WERI-Rb-1 (cell line): ENCODE results near the gene ATP11A.

Experiments used
- DNase-seq: peaks from one replicate; pipeline ENCODE4 v3.0.0-alpha.2; 2020
- H3K27ac ChIP-seq: fragments of 250-450 bp; sonication (Bioruptor Pico); 2 replicates; pipeline ENCODE4 v1.5.1; 2020; ENCODE audit warnings: mild to moderate bottlenecking, moderate library complexity
- H3K27me3 ChIP-seq: fragments of 250-450 bp; sonication (Bioruptor Pico); 2 replicates; pipeline ENCODE4 v1.5.1; 2021; ENCODE audit warnings: mild to moderate bottlenecking, low read depth, moderate library complexity; ENCODE audit not compliant: insufficient read depth, severe bottlenecking
- H3K36me3 ChIP-seq: fragments of 250-450 bp; sonication (Bioruptor Pico); 2 replicates; pipeline ENCODE4 v1.5.1; 2020; ENCODE audit warnings: mild to moderate bottlenecking, moderate library complexity
- H3K4me3 ChIP-seq: 2 replicates; pipeline ENCODE4 v1.5.1; 2011; ENCODE audit warnings: low read depth, mild to moderate bottlenecking, control low read depth, low read length
- H3K9me3 ChIP-seq: fragments of 250-450 bp; sonication (Bioruptor Pico); 2 replicates; pipeline ENCODE4 v1.5.1; 2021; ENCODE audit warnings: mild to moderate bottlenecking, moderate library complexity; ENCODE audit not compliant: severe bottlenecking
- CTCF ChIP-seq: IDR thresholded peaks from 2 replicates; pipeline ENCODE4 v1.5.1; 2011; ENCODE audit warnings: low read depth, mild to moderate bottlenecking, control low read depth, inconsistent platforms, low read length

The ATP11A gene

GRCh38 chr13:112842343-112842856 is 152.6 kb downstream of the ATP11A start:
- Histone ChIP-seq H3K36me3 (peaks cover 53% of the 10 kb centered on the region), H3K27ac (no peak overlapping the region), H3K9me3 (peaks cover 5% of the 10 kb centered on the region), H3K27me3 (no peaks in the 10 kb centered on the region), H3K4me3 (no peak overlapping the region)
- TF ChIP-seq CTCF: no peak
- no peak for DNase-seq

- no peaks in the 10 kb centered on the region for H3K27me3 ChIP-seq
- DNase-seq: no peak
- no peak overlapping the region for H3K27ac ChIP-seq
- peaks cover 10% of the 10 kb centered on the region for H3K9me3 ChIP-seq
- no peak overlapping the region for H3K4me3 ChIP-seq
- H3K36me3 ChIP-seq: peaks cover 57% of the 10 kb centered on the region
- no peak for TF ChIP-seq CTCF
These were observed 153.1 kb downstream of the ATP11A start for GRCh38 chr13:112842931-112843391.

GRCh38 chr13:112843392-112844111 is 153.7 kb downstream of the ATP11A start:
- H3K27ac ChIP-seq: no peak overlapping the region
- no peaks in the 10 kb centered on the region for H3K27me3 ChIP-seq
- no peak for TF ChIP-seq CTCF
- peaks cover 57% of the 10 kb centered on the region for H3K36me3 ChIP-seq
- H3K9me3 ChIP-seq: peaks cover 11% of the 10 kb centered on the region
- no peak overlapping the region for H3K4me3 ChIP-seq
- no peak for DNase-seq

GRCh38 chr13:112844411-112844810 is 154.6 kb downstream of the ATP11A start:
- H3K27me3 ChIP-seq: no peaks in the 10 kb centered on the region
- H3K4me3 ChIP-seq: no peak overlapping the region
- no peak for DNase-seq
- TF ChIP-seq CTCF: no peak
- H3K9me3 ChIP-seq: peaks cover 11% of the 10 kb centered on the region
- peaks cover 48% of the 10 kb centered on the region for H3K36me3 ChIP-seq
- H3K27ac ChIP-seq: no peak overlapping the region

GRCh38 chr13:112844879-112845278 is 155.0 kb downstream of the ATP11A start:
- Histone ChIP-seq H3K9me3 (peaks cover 11% of the 10 kb centered on the region), H3K27ac (no peak overlapping the region), H3K36me3 (peaks cover 50% of the 10 kb centered on the region), H3K27me3 (no peaks in the 10 kb centered on the region), H3K4me3 (no peak overlapping the region)
- no peak for DNase-seq
- TF ChIP-seq CTCF: no peak
